Measurements from ENCODE around the gene TCF4.

TCF4 gene

DNA sequence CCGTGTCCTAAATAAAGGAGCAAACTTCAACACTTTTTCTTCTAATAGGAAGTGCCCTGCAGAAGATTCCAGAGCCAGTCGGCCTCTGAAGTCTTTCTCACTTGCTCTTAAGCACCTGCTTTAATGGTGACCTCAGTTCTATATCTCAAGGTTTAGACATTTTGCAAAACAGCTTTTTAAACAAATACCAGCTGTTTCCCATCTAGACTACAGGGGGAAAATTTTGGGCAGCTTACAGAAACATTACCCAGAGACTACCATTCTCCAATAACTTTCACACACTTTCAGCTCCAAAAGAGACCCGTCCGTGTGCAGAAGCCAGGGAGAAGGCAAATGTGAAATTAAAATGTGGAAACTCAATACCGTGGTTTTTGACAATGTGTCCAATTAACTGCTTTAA lies 343.4 kb downstream of the TCF4 start:
- no peak for DNase-seq

DNA sequence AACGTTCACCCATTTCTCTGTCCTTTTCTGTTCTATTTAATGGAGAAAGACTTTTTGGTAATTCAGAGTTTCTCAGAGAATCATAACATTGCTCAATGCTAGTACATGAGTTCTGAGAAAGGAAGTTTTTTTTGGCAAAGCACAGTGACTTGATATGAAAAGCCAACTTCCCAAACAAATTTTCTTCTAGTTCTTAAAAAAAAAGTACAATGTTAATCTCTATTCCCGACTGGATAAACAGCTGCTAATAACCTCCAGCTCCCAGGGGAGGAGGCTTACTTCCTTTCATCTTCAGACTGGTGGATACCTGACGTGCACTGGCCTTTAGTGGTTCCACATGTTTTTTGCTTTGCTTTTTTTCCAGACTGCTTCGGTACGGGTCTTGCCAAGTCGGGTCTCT lies 344.1 kb downstream of the TCF4 start:
- DNase-seq: no peak

DNA sequence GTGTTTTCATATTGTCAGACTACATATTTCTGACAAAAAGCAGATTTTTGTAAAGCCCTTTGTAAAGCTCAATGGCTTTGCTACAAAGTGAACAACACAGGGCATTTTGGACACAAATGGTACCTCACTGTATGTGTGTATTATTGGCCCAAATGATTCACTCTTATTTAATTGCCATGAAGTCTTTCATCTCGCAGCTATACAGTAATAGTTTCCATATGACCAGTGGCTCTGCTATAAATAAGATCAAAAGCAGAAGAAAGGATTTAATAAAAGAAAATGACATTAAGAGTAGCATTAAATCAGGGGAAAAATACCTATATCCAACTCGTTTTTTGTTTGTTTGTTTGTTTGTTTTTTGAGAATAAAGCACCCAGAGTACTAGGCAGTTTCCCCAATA lies 344.7 kb downstream of the TCF4 start:
- DNase-seq: no peak

DNA sequence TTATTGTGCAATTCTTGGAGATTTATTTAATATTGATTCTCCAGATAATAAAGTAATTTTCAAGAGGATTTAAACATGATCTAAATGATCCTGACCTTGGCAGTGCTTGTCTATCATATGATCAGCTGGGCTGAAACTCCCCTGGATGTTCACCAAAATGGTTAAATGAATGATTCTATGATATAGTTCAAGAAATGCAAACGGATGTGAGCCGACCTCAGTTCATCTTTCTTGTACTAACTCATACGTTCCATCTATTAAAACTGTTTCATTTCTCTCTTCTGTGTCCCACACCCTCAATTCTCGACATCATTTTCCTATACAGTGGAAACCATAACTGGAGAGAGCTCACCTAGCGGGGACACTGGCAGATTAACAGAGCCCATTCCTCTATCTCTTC lies 347.0 kb downstream of the TCF4 start:
- no peak for DNase-seq

DNA sequence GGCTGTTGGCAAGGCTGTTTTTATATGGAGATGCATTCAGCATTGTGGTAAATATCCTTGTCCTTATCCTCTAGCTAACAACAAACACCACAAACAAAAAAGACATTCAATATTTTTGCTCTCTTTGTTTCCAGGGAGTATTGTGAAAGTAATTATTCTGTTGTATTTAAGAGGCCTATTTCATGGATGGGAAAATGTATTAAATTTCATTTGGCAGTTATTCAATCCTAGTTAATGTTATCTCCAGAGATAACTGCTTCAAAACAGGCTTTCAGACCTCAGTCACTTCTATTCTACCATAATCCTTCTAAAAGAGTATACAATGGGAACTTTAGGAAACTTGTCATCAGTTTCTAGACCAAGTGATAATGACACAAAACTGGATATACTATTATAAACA lies 348.3 kb downstream of the TCF4 start:
- DNase-seq: no peak

DNA sequence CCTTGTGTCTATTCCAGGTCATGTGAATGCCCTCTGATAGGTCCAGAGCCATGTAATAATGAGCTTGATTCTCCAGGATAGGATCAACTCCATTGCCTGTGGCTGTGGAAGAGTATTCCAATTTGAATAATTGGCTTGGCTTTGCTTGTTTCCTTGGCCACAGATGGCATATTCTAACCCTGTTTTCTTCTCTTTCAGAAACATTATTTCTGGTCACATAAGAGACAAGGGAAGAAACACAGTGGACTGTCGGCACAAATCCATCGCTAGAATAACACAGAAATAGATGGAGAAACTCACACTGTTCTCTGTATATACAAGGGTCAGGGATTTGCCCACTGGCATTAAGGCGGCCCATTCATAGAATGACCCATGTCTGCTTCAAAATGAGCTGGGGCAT lies 350.3 kb downstream of the TCF4 start:
- peak in 6 of 56 donors; percentile 7 to 31 (median 8) for DNase-seq

DNA sequence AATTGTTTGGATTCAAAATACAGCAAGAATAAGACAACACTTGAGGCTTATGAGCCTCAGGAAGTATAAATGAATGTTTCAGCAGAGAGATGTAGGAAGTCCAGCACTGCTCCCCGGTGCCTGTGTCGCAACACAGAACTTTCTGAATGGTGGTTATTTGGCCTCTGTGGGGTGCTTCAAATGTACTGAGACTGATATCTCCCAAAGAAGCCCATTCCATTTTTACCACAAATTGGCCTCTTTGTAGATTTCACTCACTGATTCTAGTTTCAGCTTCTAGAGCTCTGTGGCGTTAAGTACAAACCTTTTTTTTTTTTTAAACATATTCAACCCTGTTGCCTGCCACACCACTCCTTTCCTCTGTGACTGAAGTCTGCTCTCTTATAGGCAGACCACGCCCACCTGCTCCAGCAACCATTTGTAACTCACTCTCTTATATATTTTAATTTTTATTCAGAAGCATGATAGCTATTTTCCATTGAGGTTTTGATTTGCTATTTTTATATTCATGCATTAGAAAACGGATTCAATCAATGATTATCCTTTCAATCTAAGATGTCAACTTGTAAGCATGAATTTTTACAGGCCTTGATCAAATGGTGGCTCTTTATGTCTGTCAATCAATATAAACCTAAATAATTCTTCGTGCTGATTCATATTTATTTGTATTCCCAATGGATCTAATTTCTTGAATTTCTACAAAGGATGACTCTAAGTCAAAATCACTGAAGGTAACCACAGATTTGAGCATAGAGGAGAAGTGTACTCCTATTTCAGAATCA lies 351.7 kb downstream of the TCF4 start:
- peak in 1 of 56 donors; percentile 5 for DNase-seq

DNA sequence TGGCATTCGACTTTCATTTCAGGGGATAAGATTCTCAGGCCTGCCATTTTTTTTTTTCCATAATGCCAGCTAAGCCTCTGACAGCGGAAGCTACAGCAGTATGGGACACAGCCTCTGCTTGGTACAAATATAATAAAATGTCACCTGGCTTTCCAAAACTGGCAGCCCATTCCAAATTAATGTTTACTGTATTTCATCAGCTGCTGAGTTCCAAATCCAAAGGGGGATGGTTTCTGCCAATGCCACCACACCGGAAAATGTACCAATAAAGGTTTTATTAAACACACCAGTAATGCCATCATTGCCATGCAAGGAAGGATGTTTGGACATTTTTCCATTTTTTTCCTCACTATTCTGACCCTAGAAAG lies 352.9 kb downstream of the TCF4 start:
- no peak for DNase-seq

DNA sequence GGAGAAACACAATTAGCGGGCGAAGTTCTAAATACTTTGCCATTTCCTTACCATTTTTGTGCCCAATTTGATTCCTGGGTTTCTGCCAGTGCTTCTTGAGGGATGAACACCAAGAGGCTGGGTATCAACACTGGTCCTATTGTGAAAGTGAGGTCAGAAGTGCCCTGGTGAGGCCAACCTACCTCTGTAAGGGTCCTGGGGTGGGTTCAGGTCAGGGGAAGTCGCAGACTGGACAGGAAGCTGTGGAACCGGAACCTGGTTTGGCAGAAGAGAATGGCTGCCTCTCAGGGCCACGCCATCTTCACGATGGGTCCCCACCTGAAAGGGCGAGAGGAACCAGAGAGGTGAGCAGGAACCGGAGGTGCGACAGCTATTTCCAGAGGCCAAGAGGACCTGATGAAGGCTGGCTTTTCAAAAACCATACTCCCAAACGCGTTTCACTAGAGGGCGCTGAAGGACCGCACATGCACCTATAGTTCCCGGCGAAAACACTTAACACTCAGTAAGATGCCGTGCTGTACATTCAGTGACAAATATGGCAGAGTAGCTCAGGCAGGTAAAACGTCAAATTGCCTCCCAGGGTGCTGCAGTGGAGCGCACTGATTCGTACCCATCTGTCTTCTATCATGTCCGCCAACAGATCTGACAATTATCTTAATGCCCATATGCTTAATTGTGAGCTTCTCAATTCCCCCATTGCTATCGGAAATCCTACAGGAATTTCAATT lies 353.5 kb downstream of the TCF4 start:
- DNase-seq: peak in 55 of 56 donors; percentile 6 to 92 (median 69)

DNA sequence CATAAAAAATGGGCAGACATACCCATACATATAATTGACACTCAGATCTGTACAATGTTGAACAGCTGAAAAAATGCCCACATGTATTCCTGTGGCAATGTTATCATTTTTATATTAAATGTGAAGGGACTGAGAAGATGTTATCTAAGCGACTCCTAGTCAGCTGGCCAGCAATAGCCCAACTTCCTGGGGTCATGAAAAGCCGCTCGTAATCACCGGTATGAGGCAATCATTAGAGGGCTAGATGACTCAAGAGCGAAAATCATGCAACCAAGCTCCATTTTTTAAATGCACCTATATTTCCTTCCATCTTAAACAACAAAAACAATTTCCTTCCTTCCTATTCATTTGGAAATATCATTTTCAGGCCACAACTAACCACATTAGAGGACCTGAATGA lies 354.1 kb downstream of the TCF4 start:
- no peak for DNase-seq

DNA sequence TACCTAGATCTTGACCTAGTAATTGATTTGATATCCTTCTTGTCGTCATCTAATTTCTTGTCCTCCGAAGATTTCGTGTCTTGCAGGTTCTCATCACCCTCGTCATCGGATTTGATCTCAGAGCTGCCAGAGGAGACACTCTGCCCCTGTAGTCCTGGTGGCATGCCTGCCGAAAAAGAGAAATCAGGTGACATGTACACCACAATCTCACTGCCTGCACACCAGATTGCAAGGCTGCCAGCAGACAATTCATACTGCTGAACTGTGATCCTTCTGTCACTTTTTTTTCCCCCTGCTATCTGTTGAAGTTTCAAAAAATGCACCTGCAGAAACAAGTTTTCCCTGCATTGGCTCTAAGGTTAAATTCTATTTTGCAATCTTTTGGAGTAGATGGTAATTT lies 355.5 kb downstream of the TCF4 start:
- no peak for DNase-seq

DNA sequence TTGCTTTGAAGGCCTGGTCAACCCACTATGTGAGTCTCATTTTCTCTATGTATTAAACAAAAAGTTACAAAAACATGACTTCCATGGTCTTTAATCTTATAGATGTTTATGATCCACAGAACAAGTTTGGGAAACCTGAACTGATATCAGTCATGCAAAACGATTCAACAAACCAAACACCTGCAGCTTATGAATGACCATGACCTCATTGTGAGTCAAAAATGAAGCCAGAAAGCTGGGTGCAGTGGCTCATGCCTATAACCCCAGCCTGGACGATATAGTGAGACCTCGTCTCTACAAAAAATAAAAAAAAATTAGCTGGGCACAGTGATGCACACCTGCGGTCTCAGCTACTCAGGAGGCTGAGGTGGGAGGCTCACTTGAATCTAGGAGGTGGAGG lies 358.3 kb downstream of the TCF4 start:
- DNase-seq: no peak

DNA sequence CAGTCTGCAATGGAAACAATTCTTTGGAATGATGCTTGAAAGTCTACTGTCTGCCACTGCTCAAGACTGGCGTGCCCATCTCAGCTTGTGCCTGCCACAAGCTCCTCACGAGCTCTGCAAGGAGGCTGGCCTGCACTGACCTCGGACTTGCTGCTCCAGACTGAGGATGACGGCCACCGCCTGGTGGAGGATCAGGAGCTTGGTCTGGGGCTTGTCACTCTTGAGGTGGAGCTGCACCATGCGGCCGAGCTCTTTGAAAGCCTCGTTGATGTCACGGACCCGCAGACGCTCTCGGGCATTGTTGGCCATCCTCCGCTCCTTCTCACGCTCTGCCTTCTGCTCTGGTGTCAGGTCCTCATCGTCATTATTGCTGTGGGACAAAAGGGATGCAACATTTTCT lies 359.3 kb downstream of the TCF4 start:
- DNase-seq: peak in 4 of 56 donors; percentile 5 to 12 (median 8)

DNA sequence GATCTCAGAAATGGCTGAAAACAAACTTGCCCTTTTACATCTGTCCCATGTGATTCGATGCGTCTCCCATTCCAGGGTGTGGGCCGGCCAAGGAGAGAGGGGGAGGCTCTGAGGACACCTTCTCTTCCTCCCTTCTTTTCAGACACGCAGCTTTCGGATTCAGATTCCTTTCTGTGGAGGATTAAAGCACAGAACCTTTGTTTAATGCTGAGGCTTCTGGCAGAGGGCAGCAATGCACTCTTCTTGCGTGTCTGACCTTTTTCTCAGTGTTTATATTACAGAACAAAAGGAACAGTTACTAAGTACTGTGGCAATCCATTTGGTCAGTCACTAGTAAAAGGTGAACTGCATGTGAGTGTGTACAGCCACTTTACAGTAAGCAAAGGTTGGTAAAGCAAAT lies 359.8 kb downstream of the TCF4 start:
- DNase-seq: no peak

DNA sequence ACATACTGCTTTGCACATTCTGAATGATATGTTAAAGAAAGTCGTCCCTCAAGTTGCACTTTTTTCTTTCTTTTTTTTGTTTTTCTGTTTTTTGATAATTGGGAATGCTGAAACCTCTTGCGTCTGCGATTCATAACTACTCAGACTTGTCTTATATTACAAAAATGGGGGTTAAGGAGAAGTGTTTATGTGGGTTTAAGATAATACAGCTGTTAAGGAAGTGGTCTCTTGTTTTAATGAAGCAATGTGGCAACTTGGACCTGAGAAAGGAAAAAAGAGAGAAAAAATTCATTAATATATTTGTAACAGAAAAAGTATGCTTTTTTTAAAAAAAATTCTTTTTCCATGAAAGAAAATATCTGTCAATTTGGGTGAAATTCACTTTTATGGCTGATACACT lies 360.2 kb downstream of the TCF4 start:
- no peak for DNase-seq

DNA sequence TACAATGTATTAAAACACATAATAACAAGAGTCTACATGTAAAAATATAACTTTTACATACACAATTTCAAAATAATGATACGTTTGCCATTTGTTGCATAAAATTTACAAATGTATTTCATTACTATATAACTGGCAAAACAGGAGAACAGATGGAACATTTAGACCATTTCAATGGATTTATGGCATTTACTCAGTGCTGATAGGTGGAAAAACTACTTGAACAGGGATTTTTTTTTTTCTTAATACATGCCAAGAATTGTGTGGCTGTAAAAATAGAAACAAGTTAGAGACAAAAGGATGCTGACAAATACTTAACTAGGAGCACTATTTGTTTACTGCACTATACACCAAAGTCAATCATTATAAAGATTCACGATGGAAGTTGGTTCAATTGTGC lies 361.9 kb downstream of the TCF4 start:
- DNase-seq: no peak

DNA sequence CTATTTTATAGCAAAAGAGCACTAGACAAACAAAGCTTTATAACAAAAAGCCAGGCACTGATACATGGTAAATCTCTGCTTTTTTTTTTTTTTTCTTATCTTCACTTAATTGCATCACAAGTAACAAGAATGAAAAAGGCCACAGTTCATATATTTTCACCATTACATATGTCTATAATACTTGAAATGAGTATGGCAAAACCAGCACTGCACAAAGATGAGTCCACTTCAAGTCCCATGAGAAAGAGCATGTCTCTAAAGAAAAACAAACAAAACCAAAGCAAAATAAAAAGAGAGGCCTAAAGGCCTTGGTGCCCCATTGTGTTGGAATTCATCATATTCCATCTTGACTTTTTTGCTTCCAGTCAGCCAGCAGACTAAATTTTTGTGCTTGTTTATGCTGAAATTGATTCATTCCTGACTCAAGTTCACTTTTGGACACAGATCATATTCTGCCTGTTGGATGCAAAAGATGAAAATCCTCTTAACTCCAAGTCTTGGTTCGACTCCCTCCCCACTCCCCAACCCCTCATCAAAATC lies 363.8 kb downstream of the TCF4 start:
- no peak for DNase-seq

DNA sequence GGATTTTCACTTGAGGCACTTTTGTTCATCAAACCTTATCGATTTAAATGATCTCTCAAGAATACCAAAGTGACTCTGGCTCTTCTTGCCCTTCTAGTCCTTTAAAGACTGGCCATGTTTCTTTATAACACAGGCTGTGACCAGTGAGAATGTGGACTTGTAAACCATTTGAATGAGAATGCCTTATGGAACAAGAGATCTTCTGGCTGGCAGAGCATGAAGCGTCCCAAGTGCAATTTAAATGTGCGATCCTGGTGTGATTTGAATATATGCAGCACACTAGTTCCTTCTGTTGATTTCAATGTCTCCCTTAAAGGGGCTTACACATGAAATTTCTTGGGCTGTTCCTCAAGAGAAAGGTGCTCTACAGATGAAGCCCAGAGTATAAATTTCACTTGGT lies 366.4 kb downstream of the TCF4 start:
- DNase-seq: no peak

DNA sequence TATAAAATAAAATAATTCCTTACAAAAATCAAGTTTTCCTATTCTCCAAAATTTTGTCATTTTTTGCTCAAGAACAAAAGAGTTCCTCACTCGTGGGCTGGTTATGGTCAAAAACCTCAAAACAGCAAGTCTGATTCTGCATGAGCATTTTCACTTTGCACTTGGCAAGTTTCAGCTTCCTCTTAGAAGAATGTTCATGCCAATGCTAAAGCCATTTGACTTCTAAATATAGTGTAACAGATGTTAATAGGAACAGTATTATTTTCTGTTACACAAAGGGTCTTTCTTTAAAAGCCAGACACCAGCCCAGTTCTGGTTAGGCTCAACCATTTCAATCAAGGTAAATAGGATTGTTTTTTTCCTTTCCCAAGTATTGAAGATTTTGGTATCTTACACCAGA lies 367.5 kb downstream of the TCF4 start:
- no peak for DNase-seq

DNA sequence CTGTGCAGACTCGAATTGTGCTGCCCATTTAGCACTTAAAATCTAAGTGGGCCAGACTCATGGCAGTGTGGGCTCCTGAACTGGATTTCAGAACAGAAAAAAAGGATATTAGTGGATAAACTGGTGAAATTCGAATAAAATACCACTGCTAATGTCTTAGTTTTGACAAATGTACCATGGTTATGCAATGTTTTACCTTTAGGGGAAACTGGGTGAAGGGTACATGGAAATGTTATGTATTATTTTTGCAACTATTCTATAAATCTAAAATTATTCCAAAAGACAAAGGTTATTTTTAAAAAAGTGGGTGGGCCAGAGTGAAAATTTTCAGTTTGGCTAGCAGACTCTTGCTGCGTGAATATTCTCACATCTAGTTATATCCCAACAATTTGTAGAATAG lies 368.2 kb downstream of the TCF4 start:
- DNase-seq: no peak

DNA sequence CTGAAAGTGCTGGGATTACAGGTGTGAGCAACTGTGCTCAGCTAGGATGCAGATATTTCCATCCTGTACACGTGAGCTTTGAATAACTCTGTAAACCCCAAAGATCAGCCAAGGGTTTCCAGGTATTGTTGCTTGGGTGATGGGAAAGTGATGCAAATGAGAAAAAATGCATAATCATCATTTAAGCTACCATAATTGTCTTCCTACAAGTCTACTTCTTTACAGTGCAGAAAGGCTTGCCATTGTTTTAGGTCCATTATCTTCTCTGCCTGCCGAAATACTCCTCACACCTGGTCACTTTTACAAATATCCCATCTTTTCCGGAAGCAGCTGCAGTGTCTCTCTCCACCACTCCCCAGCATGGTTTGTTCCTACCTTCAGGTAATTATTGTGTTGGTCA lies 368.9 kb downstream of the TCF4 start:
- DNase-seq: no peak

DNA sequence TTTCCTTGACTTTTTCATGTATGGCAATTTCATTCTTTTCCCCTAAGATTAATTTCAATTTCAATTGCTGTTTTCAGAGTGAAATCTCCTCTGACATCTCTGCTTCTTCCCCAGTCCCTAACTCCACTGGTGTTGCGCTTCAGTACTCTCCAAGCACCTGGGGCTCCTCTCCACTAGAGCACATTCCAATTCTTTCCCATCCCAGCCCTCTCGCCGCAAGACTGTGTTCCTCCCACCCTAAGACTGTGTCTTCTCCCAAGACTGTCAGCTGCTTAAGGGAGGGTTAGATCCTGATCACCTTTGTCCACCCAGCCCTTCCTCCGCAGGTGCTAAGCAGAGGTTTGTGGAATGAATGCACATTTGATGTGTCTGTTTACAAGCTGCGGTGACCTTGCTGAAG lies 373.0 kb downstream of the TCF4 start:
- DNase-seq: no peak

DNA sequence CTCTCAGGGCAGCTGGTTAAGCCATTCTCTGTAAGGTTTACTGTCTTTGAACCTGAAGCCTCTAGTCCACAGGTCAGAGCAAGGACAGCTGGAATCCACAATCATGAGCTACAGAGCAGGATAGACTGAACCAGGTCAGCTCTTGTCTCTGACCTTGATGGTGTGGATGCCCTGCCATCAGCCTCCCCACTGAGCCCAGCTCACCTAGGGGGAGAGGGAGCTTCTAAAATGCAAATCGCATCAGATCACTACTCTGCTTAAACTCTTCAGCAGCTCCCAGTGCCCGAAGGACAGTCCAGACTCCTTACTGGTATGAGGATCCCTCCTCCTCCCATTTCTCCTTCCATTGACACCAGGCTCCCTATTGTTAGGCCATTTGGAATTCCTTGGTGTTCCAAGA lies 373.5 kb downstream of the TCF4 start:
- no peak for DNase-seq
